Breast epithelium (tissue), 4 donors: ENCODE results near the gene THSD4. TPM values are rescaled to one million over a fixed set of nuclear protein-coding genes. Genes with fewer than 3 reads are reported as not detected.
A peak's percentile ranks its signal among the peaks of the same experiment; 100 is the strongest.

ENCODE experiments used
- DNase-seq, 2 donors: peaks; one replicate each; pipeline ENCODE4 v3.0.0-alpha.2; 2019; ENCODE audit warnings: low spot score in 2 of 2
- H3K27ac ChIP-seq, 2 donors: fragments of 200-600 bp; sonication (generic) in 1 of 2; one replicate each; pipeline ENCODE4 v1.5.1; 2016 to 2019; ENCODE audit warnings: mild to moderate bottlenecking in 1 of 2
- H3K27me3 ChIP-seq, 2 donors: fragments of 200-600 bp; sonication (generic) in 1 of 2; one replicate each; pipeline versions ENCODE4 v1.5.1 to v1.6.0; 2017 to 2019; ENCODE audit warnings: control low read depth in 1 of 2, mild to moderate bottlenecking in 1 of 2
- H3K36me3 ChIP-seq: fragments of 200-600 bp; one replicate; pipeline ENCODE4 v1.5.1; 2019
- H3K4me1 ChIP-seq, 2 donors: fragments of 200-600 bp; sonication (generic); one replicate each; pipeline ENCODE4 v1.5.1; 2016 to 2019; ENCODE audit warnings: control low read depth in 1 of 2
- H3K4me3 ChIP-seq, 3 donors: fragments of 200-600 bp; sonication (generic); 1 replicate in 2 of 3; 2 replicates in 1 of 3; pipeline ENCODE4 v1.5.1; 2016 to 2019; ENCODE audit warnings: mild to moderate bottlenecking in 3 of 3, moderate library complexity in 2 of 3
- H3K9me3 ChIP-seq, 2 donors: fragments of 200-600 bp; sonication (generic) in 1 of 2; one replicate each; pipeline ENCODE4 v1.5.1; 2016 to 2019; ENCODE audit warnings: control low read depth in 1 of 2
- POLR2A ChIP-seq: fragments of 450-650 bp; IDR thresholded peaks from one replicate; pipeline ENCODE4 v1.6.1; 2016; ENCODE audit warnings: antibody characterized with exemption, mild to moderate bottlenecking, moderate library complexity
- POLR2AphosphoS5 ChIP-seq, 3 donors: sonication (generic); formaldehyde crosslinking; IDR thresholded peaks; one replicate each; pipeline ENCODE4 v1.6.1; 2017; ENCODE audit warnings: antibody characterized with exemption in 3 of 3
- intact Hi-C: fragments of 100-400 bp; cut with DNase I; formaldehyde crosslinking; loops from one replicate; pipeline ENCODE4 v1.15.1; 2023; ENCODE audit warnings: low total_unique reads
- total RNA-seq, 3 donors: library from RNA; depleted of rRNA; stranded (reverse); fragments of >200 nt; gene quantifications; one replicate each; pipeline ENCODE4 v1.1.0, GENCODE V29; 2016
- TF ChIP-seq, protein P1 (sequence below), 3 donors: fragments of 450-650 bp; IDR thresholded peaks; one replicate each; pipeline ENCODE4 v1.5.1; 2016 to 2017; ENCODE audit warnings: antibody characterized with exemption in 3 of 3, mild to moderate bottlenecking in 3 of 3, moderate library complexity in 3 of 3

THSD4 gene
- total RNA-seq, 3 donors from 2014 or later = 0.64 to 58.7 (median 41.3) TPM

- intact Hi-C loops = no loop called here
- peaks cover 8 to 20% of the 10 kb centered on the region in 2 donors for H3K4me1 ChIP-seq
- no peaks in the 10 kb centered on the region for H3K36me3 ChIP-seq
- H3K27ac ChIP-seq = peak overlapping the region; percentile 85
- H3K4me3 ChIP-seq = no peak overlapping the region
- H3K9me3 ChIP-seq = no peaks in the 10 kb centered on the region
- no peaks in the 10 kb centered on the region for H3K27me3 ChIP-seq
- no peak for TF ChIP-seq POLR2AphosphoS5 (IDR thresholded peaks at IDR 0.05)
- TF ChIP-seq, protein P1, sequence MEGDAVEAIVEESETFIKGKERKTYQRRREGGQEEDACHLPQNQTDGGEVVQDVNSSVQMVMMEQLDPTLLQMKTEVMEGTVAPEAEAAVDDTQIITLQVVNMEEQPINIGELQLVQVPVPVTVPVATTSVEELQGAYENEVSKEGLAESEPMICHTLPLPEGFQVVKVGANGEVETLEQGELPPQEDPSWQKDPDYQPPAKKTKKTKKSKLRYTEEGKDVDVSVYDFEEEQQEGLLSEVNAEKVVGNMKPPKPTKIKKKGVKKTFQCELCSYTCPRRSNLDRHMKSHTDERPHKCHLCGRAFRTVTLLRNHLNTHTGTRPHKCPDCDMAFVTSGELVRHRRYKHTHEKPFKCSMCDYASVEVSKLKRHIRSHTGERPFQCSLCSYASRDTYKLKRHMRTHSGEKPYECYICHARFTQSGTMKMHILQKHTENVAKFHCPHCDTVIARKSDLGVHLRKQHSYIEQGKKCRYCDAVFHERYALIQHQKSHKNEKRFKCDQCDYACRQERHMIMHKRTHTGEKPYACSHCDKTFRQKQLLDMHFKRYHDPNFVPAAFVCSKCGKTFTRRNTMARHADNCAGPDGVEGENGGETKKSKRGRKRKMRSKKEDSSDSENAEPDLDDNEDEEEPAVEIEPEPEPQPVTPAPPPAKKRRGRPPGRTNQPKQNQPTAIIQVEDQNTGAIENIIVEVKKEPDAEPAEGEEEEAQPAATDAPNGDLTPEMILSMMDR (IDR thresholded peaks at IDR 0.05) = no peak
- no peak for TF ChIP-seq POLR2A
- no peak for DNase-seq
Observed at GRCh38 chr15:71597126-71597525, 481.9 kb downstream of the THSD4 start.

GRCh38 chr15:71597637-71598036, 482.4 kb downstream of the THSD4 start:
- no peak overlapping the region for H3K4me3 ChIP-seq
- TF ChIP-seq POLR2AphosphoS5 (IDR thresholded peaks at IDR 0.05) = no peak
- no peak for TF ChIP-seq POLR2A
- H3K27ac ChIP-seq = peak overlapping the region; percentile 85
- intact Hi-C loops = no loop called here
- no peaks in the 10 kb centered on the region for H3K9me3 ChIP-seq
- peaks cover 8 to 20% of the 10 kb centered on the region in 2 donors for H3K4me1 ChIP-seq
- DNase-seq = no peak
- no peaks in the 10 kb centered on the region for H3K27me3 ChIP-seq
- no peaks in the 10 kb centered on the region for H3K36me3 ChIP-seq

GRCh38 chr15:71598741-71599140, 483.5 kb downstream of the THSD4 start:
- peak overlapping the region; percentile 41 to 85 for H3K27ac ChIP-seq
- H3K4me1 ChIP-seq = peaks cover 8 to 20% of the 10 kb centered on the region in 2 donors
- intact Hi-C loops = no loop called here
- no peaks in the 10 kb centered on the region for H3K27me3 ChIP-seq
- TF ChIP-seq, protein P1 (IDR thresholded peaks at IDR 0.05) = no peak
- TF ChIP-seq POLR2A = no peak
- TF ChIP-seq POLR2AphosphoS5 (IDR thresholded peaks at IDR 0.05) = no peak
- H3K36me3 ChIP-seq = no peaks in the 10 kb centered on the region
- DNase-seq = no peak
- H3K9me3 ChIP-seq = no peaks in the 10 kb centered on the region
- H3K4me3 ChIP-seq = no peak overlapping the region

DNA sequence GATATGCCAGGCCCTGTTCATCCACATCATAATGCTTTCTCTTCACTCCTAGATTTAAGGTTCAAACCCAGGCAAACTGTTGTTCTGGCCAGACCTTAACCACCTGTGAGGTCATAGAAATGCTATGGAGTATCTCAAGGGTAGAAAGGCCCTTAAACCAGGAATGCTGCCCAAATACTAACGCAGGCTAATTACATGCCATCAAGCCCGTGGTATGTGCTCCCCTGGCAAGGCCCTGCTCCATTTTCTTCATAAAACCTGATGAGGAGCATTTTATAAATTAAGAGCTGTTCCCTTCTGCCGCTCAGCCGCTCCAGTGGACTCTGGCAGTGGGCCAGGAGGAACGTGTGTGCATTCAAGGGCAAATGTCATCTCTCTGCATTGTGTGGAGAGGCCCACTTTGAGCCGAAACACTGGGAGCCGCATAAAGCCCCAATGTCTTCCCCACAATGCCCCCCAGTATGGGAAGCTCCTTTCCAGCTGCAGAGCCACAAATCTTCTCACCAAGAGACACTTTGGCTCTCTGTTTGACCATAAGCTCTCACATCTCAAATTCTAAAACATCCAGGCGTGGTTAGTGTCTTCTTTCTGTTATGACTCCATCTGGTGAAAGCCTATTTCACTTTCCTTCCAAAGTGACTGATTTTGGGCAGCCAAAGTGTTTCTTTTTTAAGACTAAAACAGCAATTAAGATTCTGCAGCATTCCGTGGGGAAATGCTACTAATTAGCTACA, 484.3 kb downstream of the THSD4 start:
- Histone ChIP-seq H3K4me3 (no peak overlapping the region), H3K9me3 (no peaks in the 10 kb centered on the region), H3K4me1 (peaks cover 8 to 20% of the 10 kb centered on the region in 2 donors), H3K27me3 (no peaks in the 10 kb centered on the region), H3K36me3 (no peaks in the 10 kb centered on the region), H3K27ac (peak overlapping the region; percentile 49 to 85)
- DNase-seq = no peak
- TF ChIP-seq, protein P1 (IDR thresholded peaks at IDR 0.05) = no peak
- TF ChIP-seq POLR2A (no peak), POLR2AphosphoS5 (IDR thresholded peaks at IDR 0.05) (no peak)
- intact Hi-C loops = no loop called here

DNA sequence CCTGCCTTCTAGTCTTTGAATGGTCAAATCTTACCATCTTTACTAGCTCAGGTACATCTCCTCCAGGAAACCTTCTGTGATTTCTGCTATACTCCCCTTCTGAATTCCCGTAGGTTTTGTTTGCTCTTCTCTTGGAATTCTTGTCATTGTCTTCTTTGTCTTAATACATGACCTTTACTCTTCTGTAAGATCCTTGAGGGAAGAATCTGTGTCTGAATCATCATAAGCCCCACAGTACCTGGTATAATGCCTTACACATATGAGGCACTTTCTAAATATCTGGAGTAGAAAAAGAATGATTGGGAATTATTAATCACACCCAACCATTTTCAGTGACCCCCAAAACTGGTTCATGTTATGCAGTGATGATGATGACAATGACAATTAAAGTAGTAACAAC, 485.0 kb downstream of the THSD4 start:
- TF ChIP-seq, protein P1 (IDR thresholded peaks at IDR 0.05) = no peak
- TF ChIP-seq POLR2A (no peak), POLR2AphosphoS5 (IDR thresholded peaks at IDR 0.05) (no peak)
- Histone ChIP-seq H3K36me3 (no peaks in the 10 kb centered on the region), H3K4me3 (no peak overlapping the region), H3K27ac (peak overlapping the region in 1 of 2 donors; percentile 85), H3K27me3 (no peaks in the 10 kb centered on the region), H3K9me3 (no peaks in the 10 kb centered on the region), H3K4me1 (peaks cover 8 to 20% of the 10 kb centered on the region in 2 donors)
- intact Hi-C loops = no loop called here
- no peak for DNase-seq
